GM19468 (cell line): ENCODE data around the gene BCL2A1.
A peak's percentile ranks its signal among the peaks of the same experiment; 100 is the strongest.
"Not testable (repeated sequence)": the region's sequence is repeated elsewhere in the genome, so short reads cannot be mapped to it uniquely, and the experiment has no call there.

ENCODE experiments used
- ATAC-seq: cut with Tn5 transposase; IDR thresholded peaks from one replicate; pipeline ENCODE4 v1.9.1; 2021; ENCODE audit warnings: mild to moderate bottlenecking, moderate library complexity, moderate number of reproducible peaks; ENCODE audit not compliant: unreplicated experiment; ENCODE audit errors: extremely low read depth

Gene BCL2A1

DNA sequence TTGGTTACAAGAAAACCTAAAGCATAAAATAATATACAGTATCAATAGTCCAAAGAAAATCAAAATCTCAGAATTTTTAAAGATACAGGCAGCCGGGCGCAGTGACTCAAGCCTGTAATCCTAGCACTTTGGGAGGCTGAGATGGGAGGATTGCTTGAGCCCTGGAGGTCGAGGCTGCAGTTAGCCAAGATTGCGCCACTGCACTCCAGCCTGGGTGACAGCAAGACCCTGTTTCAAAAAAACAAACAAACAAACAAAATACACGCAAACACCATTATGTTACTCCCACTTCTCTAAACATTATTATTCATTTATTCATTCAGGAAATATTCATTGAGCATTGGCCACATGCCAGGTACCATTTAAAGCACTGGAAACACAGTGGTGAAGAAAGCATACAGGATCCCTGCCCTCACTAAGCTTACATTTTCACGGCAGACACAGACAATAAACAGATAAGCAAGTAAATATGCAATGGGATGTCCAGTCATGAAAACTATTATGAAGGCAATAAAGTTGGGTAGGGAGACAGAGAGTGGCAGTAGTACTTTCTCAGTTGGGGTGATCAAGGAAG is 6.7 kb downstream of the BCL2A1 start:
- no peak for ATAC-seq

DNA sequence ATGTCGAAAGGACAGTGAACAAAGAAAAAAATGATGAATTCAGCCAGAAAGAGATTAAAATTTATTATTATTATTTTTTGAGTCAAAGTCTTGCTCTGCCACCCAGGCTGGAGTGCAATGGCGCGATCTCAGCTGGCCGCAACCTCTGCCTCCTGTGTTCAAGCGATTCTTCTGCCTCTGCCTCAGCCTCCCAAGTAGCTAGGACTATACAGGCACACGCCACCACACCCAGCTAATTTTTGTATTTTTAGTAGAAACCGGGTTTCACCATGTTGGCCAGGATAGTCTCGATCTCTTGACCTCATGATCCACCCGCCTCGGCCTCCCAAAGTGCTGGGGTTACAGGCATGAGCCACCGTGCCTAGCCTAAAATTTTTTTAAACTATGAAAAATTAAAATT is 8.1 kb downstream of the BCL2A1 start:
- not testable (repeated sequence) for ATAC-seq

DNA sequence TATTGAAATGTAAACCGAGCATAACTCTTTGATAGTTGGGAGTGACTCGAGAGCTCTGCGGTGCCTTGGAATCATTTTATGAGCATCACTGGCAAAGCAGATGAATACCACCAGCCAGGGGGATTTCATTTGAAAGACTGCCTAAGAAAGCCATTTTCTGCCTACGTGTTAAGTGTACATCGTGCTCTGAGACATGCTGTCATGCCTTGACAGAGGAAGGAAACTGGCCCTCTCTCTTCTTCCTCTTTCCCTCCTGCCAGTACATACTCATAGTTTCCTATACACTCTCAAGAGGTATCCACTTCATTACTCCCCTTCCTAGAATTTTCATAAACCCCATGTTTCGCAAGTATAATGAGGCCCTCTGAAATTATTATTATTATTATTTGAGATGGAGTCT is 8.8 kb downstream of the BCL2A1 start:
- ATAC-seq = no peak

DNA sequence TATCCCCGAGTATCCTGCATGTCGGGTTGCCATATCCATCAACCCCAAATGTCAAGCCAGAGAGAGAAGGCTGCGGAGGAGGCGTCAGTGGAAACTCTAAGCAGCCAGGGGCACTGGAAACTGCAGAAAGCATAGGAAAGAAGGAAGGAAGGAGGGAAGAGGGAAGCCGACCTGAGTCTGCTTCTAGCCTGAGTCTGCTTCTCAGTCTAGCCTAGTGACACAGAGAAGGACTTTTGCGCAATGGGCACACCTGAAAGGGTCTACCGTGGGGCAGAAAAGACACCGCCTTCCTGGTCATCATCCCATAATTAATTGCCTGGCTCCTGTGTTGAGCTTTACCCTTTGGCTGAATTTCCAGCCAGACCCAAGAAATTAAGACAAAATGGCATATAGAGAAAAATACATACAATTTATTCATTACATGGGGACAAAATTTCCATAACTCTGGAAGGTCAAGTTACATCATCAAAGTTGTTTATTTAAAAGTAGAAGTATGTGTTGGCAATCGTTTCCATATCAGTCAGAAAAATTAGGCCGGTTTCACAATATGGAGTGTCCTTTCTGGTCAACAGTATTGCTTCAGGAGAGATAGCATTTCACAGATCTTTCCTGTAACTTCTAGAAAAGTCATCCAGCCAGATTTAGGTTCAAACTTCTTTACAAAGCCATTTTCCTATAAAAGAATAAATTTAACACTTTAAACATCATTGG is 10.3 kb downstream of the BCL2A1 start:
- no peak for ATAC-seq

DNA sequence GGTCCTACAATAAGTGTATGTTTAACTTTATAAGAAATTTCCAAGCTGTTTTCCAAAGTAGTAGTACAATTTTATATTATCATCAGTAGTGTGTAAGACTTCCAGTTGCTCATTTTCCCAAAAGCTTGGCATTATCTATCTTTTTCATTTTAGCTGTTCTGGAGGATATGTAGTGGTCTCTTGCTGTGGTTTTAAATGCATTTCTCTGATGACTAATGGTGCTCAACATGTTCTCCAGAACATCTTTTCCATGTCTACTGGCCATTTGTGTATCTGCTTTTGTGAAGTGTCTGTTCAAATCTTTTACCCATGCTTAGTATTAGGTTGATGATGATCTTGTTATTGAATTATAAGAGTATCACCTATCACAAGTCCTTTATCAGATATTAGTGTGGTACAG is 13.3 kb downstream of the BCL2A1 start:
- ATAC-seq = no peak

DNA sequence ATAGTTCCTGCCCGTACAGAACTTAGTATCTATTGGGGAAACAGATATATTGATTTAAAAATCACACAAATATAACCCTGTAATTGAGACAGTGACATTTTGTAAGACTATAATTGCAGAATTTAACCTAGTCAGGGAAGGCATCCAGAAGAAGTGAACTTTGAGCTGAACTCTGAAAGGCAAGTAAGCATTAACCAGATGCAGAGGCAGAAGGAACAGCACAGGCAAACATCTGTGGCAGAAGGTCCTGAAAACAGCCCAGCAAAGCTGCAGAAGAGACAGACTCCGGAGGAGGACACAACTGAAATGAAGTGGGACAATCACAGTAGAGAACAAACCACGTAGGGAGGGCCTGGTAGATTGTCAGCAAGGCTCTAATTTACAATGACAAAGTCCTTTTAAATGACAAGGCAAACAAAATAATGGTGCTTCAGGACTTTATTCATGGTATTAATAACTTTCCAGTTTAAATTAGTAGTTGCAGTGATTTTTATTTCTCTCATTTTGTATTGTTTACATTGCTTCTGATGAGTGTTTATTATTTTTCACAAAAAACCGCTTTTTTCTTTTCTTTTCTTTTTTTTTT is 14.5 kb downstream of the BCL2A1 start:
- no peak for ATAC-seq

DNA sequence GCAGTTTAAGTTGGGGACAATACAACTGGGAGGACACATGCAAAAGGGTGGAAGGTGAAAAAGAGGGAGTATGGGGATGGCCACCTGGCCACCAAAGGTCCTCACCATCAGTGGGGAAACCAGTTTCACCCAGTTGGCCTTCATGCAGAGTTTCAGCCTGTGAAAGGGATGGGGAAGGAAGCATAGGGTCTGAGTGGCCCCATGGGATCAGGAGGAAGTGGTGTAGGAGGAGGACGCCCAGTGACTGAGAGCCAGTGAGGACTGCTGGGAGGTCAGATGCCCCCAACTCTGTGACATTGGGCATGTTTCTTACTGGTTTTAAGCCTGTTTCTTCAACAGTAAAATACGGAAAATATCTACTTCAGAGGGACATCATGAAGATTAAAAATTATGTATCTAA is 16.3 kb downstream of the BCL2A1 start:
- ATAC-seq = no peak

DNA sequence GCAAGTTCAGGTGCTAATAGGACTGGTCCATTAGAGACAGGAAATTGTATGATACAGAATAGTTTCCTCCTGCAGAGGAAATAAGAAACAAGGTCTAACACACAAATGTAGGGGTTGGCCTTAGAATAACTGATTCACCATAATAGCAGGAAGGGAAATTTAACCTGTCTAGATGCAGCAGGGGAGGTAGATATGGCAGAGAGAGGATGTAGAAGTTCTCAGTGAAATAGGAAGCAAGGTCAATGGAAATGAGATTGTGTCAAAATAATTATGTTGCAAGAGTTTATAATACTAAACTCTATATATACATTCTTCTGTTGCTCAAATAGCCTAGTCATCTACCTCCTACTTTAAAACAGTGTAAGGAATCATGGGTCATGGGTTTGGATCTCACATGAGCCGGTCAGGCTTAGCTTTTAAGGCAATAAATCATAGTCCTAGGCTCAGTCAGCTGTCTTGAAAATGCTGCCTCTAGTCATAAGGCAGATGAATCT is 17.0 kb downstream of the BCL2A1 start:
- no peak for ATAC-seq

DNA sequence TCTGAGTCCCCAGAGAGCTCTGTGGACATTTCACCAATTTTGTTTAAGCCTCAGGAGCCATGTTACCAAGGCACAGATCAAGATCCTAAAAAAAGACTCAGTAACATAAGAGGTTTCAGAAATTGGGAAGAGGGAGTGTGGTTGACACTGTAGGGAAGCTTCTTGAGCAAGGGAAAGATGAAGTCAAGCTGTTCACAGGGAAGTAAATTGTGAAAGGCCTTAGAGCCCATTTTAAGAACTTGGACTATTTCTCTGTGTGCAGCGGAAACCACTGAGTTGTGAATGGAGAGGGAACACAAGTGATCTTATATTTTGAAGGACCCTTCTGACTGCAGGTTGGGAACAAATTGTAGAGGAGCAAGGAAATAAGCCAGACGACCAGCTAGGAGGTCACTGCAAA is 18.7 kb downstream of the BCL2A1 start:
- no peak for ATAC-seq

DNA sequence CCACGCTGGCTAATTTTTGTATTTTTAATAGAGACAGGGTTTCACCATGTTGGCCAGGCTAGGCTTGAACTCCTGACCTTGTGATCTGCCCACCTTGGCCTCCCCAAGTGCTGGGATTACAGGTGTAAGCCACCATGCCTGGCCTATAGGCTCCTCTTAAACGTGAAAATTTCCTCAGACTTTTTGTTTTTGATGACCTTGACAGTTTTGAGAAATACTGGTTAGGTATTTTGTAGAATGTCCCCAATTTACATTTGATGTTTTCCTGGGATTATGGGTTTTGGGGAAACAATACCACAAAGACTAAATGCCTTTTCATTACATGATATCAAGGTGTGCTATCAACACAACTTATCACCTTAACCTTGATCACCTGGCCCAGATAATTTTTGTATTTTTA is 20.7 kb downstream of the BCL2A1 start:
- ATAC-seq = no peak

DNA sequence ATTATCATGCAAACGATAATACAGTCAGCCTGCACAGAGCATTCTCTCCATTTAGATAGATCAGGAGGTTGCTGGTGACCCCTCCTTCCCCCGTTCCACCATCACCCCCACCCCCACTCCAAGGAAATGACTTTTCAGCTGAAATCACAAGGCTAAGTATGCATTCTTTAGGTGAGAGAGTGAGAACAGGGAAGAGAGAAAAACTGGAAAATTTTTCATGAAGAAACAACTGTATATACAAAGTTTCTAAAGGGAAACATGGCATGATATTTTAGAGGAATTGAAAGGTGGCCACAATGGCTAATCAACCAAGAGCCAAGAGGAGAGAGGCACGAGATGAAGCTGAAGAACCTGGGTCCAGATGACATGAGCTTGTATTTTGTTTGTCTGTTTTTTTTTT is 22.2 kb downstream of the BCL2A1 start:
- no peak for ATAC-seq

DNA sequence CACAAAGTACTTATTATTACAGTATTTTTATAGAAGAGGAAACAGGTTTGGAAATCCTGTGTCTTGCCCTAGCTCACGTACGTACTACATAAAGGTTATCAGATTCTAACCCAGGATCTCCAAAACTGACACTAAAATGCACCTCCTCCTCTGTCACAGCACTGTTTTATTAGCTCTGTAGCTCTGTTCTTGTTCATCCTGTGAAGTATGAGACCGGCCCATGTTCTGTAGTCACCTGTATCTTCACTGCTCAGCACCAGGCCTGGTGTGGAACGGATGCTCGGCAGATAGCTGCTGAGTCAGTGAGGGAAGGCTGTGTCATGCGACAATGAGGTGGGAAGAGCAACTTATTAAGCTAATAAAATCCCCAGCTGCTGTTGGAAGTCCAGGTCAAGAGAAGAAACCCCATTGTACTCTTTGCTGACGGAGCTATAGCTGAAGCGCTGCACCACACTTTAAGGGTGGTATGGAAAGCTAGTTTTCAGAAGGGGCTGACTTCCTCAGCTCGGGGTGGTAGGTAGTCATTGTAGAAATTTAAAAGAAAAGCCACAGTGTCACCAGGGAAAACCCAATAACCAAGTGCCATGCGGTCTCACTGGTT is 22.8 kb downstream of the BCL2A1 start:
- ATAC-seq = no peak

DNA sequence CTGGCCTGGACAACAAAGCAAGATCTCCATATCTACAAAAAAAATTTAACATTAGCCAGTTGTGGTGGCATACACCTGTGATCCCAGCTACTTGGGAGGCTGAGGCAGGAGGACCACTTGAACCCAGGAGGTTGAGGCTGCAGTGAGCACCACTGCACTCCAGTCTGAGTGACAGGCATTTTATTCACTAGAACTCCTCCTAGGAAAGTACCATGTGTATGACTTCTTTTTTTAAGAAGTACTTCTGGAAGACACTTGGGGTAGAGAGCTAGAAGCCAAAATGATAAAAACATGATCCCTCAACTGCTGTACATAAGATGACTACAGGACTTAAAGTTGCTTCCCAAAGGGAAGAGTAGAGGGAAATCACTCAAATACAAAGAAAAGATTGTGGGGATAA is 24.0 kb downstream of the BCL2A1 start:
- ATAC-seq = no peak

DNA sequence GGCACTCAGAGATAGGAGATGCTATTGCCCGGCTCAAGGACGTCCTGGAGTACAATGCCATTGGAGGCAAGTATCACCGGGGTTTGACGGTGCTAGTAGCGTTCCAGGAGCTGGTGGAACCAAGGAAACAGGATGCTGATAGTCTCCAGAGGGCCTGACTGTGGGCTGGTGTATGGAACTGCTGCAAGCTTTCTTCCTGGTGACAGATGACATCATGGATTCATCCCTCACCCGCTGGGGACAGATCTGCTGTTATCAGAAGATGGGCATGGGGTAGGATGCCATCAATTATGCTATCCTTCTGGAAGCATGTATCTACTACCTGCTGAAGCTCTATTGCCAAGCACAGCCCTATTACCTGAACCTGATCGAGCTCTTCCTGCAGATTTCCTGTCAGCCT is 26.4 kb downstream of the BCL2A1 start:
- no peak for ATAC-seq

DNA sequence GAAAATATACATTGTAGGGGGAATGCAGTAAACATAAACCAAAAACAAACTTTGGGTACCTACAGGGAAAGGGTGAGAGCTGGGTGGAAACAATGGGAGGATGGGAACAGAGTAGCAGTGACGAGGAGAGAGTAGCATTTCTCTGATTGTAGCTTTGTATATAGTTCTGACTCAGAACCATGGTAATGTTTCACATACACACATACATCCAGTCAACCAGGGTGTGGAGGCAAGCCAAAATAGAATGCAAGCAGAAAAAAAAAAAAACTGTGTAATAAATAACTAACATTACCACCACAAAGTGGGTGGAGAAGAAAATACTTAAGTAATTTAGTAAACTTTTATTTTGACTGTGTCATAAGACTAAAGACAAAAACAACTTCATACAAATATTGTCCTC is 27.2 kb downstream of the BCL2A1 start:
- peak; percentile 82 for ATAC-seq

DNA sequence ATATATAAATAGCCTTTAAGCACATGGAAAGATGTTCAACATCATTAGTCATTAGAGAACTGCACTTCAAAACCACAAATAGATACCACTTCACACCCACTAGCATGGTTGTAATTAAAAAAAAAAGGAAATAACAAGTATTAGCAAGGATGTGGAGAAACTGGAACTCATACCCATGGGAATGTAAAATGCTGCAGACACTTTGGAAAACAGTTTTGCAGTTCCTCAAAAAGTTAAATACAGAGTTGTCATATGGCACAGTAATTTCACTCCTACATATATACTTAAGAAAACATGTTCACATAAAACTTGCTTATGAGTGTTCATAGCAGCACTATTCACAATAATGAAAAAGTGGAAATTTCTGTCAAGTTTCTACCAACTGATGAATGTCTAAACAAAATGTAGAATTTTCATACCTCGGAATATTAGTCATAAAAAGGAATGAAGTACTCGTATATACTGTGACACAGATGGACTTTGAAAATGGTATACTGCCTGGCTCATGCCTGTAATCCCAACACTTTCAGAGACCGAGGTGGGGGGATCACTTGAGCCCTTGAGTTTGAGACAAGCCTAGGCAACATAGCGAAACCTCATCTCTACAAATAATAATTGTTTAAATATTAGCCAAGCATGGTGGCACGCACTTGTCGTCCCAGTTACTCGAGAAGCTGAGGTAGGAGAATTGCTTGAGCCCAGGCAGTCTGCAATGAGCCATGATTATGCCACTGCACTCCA is 28.1 kb downstream of the BCL2A1 start:
- no peak for ATAC-seq

DNA sequence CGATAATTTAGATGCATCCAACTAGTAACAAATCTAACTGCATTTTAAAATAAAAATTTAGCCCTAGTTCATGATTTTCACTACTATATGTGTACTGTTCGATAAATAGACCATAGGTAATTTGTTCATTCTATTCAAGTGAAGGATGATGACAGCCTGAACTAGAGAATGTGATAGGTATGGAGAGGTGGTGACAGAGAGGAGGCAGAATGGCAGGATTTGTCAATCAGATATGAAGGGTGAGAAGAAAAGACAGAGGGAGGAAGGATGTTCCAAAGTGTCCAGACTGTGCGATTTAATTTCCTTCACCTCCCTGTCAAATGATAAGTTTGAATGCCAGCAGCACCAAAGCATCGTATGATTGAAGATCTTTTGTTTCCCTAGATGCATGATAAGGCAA is 31.6 kb downstream of the BCL2A1 start:
- ATAC-seq = no peak

DNA sequence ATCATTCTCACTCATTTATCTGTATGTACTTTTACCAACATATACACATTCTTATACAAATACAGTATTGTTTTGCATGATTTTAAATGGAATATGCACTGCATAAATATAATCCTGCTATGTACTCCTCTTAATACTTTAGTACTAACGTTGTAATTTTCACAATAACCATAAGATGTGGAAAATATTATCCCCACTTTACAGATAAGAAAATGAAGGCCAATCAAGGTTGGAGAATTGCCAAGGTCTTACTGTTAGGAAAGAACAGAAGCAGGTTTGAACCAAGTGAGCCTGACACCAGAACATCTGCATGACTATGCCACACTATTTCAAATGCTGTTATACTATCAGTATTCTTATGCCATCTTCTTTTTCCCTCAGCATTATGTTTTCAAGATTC is 32.9 kb downstream of the BCL2A1 start:
- ATAC-seq = no peak

DNA sequence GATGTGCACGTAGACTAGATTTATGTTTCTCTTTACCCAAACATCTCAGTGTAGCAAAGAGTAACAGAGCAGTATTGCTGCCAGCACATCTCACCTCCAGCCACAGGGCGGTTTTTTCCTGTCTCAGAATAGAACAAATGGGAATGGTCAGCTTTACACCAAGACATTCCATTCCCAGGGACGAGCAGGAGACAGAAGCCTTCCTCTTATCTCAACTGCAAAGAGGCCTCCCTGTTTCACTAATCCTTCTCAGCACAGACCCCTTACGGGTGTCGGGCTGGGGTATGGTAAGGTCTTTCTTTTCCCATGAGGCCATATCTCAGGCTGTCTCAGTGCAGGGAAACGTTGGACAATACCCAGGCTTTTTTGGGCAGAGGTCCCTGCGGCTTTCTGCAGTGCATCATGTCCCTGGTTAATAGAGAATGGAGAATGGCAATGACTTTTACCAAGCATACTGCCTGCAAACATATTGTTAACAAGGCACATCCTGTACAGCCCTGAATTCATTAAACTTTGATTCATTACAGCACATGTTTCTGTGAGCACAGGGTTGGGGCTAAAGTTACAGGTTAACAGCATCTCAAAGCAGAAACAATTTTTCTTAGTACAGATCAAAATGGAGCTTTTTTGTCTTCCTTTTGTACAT is 35.3 kb downstream of the BCL2A1 start:
- ATAC-seq = not testable (repeated sequence)

DNA sequence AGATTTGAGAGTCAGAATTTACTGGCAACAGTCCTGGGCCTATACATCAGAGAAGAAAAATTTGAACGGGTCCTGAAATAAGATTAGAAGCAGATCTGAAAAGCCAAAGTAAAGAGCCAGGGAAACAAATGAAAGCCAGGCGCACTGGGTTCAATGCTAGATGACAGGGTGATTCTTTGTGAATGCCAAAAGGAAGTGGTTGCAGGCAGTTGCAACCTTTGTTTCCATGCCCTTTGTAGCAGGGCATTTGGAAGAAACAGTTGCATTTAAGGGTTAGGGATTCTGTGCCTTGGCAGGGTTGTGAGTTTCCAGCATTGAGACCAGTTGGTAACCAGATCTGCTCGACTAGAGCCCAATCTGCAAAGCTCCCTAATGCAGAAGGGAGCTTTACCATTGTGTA is 37.8 kb downstream of the BCL2A1 start:
- ATAC-seq = no peak
